ENCODE results near the gene TSR3.
"Not testable (repeated sequence)": the region's sequence is repeated elsewhere in the genome, so short reads cannot be mapped to it uniquely, and the experiment has no call there.

TSR3 gene

DNA sequence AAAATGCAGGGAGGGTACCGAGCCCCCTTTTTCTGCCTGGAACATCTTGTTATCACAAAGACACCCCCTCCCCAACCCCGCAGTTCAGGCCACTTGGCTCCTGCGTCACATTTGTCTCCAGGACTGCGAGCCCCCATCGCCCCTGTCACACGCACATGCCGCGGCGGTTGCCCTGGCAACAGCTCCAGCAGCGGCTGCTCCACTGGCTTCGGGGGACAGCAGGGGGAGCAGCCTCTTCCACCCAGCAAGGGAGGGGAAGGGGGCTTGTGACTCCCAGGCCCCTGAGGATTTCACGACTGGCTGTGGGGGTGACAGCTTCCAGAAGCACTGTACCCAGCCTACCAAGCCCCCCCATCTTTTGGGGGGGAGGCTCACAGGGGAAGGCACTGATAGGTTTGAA is 15.7 kb downstream of the TSR3 start:
- peak; percentile 32 for DNase-seq

- peak; percentile 33 for DNase-seq
These were observed 16.3 kb downstream of the TSR3 start for GRCh38 chr16:1335211-1335971.

GRCh38 chr16:1334739-1335138 is 16.9 kb downstream of the TSR3 start:
- no peak for DNase-seq

DNA sequence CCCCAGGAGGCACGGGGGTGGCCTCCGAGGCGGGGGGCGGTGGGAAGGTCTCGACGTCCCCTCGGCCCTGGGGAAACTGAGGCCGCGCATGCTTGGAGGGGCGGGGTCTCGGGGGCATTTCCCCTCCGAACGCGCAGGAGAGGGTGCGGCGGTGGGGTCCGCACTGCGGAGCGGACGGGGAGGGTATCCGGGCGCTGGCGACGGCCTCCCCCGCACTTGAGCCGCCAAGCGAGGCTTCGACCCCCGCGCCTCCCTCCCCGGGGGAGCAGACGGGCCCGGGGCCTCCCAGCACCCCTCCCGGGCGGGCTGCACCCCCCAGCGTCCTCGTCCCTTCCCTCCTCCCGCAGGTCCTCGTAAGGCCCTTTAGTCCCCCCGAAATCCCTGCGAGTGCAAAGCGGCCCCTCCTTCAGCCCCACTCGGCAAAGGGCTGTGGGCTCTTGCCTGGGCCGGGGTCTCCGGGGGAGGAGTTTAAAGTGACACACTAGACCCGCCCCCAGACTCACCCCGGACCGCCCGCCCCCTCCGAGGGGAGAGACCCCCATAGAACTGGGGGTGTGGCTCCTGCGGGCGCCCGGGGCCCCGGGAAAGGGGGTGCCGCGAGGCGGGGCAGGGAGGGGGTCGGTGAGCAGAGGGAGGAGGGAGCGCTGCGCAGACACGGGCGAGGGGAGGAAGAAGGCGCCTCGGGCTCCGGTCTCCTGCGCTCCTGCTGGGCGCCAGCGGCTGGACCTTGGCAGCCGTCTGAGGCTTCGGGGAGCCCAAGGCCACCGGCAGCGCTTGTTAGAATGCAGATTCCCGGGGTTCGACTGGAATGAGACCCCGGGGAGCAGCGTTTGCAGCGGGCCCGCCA is 17.6 kb downstream of the TSR3 start:
- DNase-seq: no peak

DNA sequence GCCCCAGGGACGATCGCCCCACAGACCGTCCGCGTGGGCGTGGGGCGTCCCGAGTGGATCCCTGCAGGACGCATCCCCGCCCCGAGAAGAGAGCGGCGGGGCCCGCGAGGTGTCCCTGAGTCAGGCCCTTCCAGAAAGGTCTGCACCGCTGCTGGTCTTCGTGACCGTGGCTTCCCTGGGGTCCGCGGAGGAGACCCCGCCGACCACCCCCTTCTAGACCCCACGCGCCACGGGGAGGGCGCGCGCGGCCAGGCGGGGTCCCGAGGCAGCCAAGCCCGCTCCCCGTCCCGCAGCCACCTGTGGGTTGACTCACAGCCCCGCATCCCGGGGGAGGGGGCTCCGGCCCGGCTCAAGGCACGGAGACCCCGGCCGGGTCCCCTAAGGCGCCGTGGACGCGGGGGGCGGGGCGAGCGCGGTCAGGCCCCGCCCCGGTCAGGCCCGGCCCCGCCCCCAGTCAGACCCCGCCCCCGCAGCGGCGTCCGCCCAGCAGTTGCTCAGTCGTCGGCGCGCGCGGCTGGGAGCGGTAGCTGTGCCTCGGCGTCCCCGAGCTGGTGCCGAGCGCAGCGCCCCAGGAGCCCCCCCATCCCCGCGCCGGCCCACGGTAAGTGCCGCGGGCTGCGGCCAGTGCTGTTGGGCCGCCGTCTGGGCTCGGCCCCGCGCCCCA is 18.4 kb downstream of the TSR3 start, which contains the start of gene BAIAP3:
Gene BAIAP3, plus strand, starts transcription at position 497 of the 664 bp plus-strand sequence. CDS start 4,905 bp downstream, outside the sequence.
- no peak for DNase-seq

- no peak for DNase-seq
These were observed 19.0 kb downstream of the TSR3 start for GRCh38 chr16:1332618-1333148.

GRCh38 chr16:1331712-1332617 is 19.7 kb downstream of the TSR3 start:
- peak; percentile 37 for DNase-seq

- DNase-seq: no peak
These were observed 20.6 kb downstream of the TSR3 start for GRCh38 chr16:1330931-1331711.

- DNase-seq: no peak
These were observed 21.3 kb downstream of the TSR3 start for GRCh38 chr16:1330260-1330914.

- not testable (repeated sequence) for DNase-seq
These were observed 22.7 kb downstream of the TSR3 start for GRCh38 chr16:1328961-1329360.

DNA sequence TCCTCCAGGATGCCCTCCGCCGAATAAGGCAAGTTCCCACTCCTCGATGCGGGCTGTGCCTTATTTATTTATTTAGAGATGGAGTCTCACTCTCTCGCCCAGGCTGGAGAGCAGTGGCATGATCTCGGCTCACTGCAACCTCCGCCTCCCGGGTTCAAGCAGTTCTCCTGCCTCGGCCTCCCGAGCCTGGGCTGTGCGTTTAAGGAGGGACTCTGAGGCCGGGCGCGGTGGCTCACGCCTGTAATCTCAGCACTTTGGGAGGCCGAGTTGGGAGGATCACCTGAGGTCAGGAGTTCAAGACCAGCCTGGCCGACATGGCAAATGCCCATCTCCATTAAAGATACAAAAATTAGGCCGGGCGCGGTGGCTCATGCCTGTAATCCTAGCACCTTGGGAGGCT is 23.5 kb downstream of the TSR3 start:
- not testable (repeated sequence) for DNase-seq

DNA sequence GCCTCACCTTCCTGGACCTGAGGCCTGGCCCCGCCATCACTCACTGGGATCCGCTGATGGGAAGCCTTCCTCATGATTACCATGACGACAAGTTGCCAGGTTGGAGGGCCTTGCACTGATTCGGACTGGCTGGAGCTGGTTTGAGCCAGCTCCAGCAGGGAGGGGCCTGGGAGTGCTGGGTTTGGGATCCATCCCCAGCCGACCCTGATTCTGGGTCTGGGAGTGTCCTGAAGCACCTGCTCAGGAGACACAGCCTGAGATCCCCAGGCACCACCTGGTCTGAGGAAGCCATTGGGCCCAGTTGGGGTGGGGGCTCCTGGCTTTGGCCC is 24.1 kb downstream of the TSR3 start:
- no peak for DNase-seq

DNA sequence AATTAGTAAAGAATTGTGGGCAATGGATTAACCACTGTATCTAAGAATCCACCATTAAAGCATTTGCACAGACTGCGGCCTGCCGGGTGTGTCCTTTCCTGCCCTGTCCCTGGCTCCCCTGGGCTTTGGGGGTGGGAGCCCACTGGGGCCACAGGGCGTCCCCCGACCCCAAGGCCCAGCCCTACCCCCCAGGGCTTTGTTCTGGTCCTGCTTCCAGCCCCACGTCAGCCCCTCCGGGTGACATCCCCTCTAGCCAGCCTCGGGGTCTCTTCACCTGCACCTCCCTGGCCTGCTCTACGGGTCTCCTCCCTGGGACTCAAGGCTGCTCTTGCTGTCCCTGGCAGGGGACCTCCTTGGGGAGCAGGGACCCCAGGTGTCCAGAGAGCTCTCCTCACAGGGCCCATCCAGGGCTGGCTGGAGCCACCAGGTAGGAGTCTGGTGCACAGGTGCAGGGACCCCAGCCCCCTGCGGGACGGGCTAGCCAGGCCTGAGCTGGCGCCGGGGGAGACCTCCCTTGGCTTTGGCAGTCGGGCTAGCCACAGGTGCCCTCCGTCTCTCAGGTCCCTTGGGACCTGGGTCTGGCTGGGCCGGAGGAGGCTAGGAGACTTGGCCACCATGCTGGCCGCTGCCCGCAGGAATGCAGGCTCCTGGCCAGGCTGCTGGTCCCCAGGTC is 24.6 kb downstream of the TSR3 start:
- DNase-seq: no peak

- no peak for DNase-seq
These were observed 25.3 kb downstream of the TSR3 start for GRCh38 chr16:1326391-1326790.

DNA sequence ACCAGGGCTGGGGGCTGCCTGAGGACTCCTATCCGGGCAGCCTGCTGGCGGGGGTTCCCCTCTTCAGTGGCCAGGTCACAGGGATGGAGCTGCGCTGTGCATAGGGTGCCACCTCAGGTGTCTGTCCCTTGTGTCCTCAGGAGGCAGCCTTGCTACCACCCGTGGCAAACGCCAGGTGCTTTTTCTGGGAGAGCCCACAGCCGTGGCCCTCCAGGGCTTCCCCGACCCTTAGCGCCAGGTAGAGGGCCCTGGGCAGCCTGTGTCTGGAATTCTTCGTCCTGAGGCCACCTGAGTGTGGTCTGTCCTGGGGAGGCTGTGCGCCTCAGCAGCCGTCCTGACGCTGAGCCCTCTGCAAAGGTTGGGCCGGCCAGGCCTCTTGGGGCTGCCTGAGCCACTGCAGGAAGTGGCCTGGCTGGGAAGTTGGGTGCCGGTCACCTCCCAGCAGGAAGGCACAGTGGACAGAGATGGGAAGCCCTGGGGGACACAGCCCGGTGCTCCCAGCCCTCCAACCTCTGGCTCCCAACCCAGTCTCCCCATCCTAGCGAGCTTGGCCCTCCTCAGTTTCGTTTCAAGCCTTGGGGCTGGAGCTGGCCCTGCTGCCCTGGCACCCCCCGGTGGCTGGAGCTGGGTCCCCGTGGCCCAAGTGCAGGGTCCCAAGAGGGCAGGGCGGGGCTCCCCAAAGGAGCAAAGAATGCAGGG is 25.9 kb downstream of the TSR3 start:
- no peak for DNase-seq

DNA sequence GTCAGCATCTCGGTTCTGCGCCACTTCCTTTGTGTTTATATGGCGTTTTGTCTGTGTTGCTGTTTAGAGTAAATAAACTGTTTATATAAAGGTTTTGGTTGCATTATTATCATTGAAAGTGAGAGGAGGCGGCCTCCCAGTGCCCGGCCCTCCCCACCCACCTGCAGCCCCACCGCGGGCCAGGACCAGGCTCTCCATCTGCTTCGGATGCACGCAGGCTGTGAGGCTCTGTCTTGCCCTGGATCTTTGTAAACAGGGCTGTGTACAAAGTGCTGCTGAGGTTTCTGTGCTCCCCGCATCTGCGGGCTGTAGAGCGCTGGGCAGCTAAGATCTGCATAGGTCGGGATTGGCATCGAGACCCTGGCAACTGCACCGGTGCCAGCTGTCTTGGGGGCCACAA is 26.4 kb downstream of the TSR3 start:
- no peak for DNase-seq

GRCh38 chr16:1324286-1324826 is 27.3 kb downstream of the TSR3 start:
- DNase-seq: no peak

DNA sequence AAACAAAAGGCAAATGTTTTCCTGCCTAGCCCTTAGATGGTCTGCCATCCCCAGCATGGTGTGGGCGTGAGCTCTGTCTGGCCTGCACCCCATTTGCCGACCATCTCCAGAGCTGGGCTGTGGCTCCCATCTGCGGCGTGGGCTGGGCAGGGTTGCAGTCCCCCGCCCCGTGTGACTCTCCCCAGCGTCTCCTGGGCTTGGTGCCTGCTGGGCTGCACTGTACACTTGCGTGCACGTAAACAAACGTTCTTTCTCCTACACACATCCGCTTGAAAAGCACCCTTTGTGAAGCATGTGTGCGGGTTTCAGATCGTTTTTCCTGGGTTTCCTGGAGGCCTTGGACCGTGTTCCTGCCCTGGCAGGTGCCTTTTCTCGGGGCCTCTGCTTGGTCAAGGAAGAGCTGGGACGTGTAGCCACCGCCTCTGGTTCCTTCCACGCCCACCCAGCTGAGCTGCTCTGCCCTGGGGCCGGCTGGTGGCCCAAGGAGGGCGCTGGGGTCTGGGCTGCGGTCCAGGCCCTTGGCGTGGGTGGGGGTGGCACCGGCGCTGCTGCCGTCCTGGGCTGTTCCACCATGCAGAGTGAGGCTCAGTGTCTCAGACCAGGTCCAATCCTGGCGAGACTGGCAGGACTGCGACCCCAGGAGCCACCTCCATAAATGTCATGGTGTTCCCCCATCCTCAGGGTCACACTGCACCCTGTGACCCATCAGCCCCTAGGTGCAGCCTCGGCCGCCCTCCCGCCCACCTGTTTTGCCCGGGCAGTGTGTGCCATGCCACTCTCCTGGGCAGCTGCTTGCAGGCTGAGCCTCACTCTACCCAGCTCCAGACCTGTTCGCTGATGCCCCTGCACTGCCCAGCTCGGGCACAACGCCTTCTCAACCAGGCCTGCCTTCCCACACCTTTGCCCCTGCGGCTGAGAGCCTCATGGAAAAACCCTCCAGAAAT is 28.1 kb downstream of the TSR3 start:
- no peak for DNase-seq

All from DMS79 treated with DMSO at 0.1 percent for 48 hours (cell line).